ENCODE data around the gene EBF3.

The EBF3 gene

GRCh38 chr10:129899276-129900130 lies 64.6 kb downstream of the EBF3 start:
- Histone ChIP-seq H3K4me1 (ENCODE audit: low read depth, poor library complexity, severe bottlenecking) (no peaks in the 10 kb centered on the region), H3K36me3 (ENCODE audit: insufficient read depth) (no peaks in the 10 kb centered on the region), H3K27ac (no peak overlapping the region), H3K9ac (no peak overlapping the region), H3K27me3 (ENCODE audit: insufficient read depth, low read depth) (no peaks in the 10 kb centered on the region), H3K4me2 (no peak overlapping the region), H3K79me2 (ENCODE audit: insufficient read depth, low read depth) (no peaks in the 10 kb centered on the region), H3K4me3 (IDR thresholded peaks at IDR 0.05; ENCODE audit: insufficient read depth, low read depth, low read length) (no peak overlapping the region), H4K20me1 (ENCODE audit: insufficient read depth) (no peaks in the 10 kb centered on the region), H2AFZ (ENCODE audit: low read depth) (no peak overlapping the region)
- no peak for TF ChIP-seq CTCF (conservative IDR thresholded peaks at IDR 0.05; ENCODE audit: low read depth, low read length)

DNA sequence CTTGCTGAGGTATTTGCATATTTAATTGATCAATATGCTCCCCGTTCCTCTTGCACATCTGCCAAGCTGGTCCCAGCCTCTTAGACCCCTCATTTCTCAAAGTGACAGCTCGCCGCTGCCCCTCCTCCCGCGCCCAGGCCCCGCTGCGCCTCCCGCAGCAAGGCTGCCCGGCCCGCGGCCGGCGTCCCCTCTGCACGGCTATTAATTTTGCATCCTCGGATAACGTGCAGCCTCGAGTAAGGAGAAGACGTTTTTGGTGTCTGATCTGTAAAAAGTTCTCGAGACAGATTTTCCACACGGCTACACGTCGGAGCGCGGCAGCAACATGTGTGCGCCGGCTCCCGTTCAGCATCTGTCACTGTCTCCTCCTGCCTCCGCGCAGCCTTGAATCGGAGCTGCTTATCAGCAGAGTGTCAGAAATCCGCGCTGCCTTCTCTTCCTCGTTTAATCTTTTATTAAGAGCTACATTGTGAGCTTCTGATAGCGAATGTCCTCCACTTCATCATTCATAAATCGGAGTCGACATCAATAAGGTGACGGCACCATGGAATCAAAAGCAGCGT lies 65.3 kb downstream of the EBF3 start:
- H3K4me2 ChIP-seq: no peak overlapping the region
- H3K9ac ChIP-seq: no peak overlapping the region
- H3K4me1 ChIP-seq (ENCODE audit: low read depth, poor library complexity, severe bottlenecking): no peaks in the 10 kb centered on the region
- no peaks in the 10 kb centered on the region for H3K36me3 ChIP-seq (ENCODE audit: insufficient read depth)
- no peaks in the 10 kb centered on the region for H3K27me3 ChIP-seq (ENCODE audit: insufficient read depth, low read depth)
- no peak for TF ChIP-seq CTCF (conservative IDR thresholded peaks at IDR 0.05; ENCODE audit: low read depth, low read length)
- no peaks in the 10 kb centered on the region for H4K20me1 ChIP-seq (ENCODE audit: insufficient read depth)
- H2AFZ ChIP-seq (ENCODE audit: low read depth): no peak overlapping the region
- H3K4me3 ChIP-seq (IDR thresholded peaks at IDR 0.05; ENCODE audit: insufficient read depth, low read depth, low read length): no peak overlapping the region
- H3K79me2 ChIP-seq (ENCODE audit: insufficient read depth, low read depth): no peaks in the 10 kb centered on the region
- no peak overlapping the region for H3K27ac ChIP-seq

- no peak overlapping the region for H3K4me3 ChIP-seq (IDR thresholded peaks at IDR 0.05; ENCODE audit: insufficient read depth, low read depth, low read length)
- H3K4me2 ChIP-seq: no peak overlapping the region
- TF ChIP-seq CTCF (conservative IDR thresholded peaks at IDR 0.05; ENCODE audit: low read depth, low read length): no peak
- no peak overlapping the region for H3K27ac ChIP-seq
- H3K4me1 ChIP-seq (ENCODE audit: low read depth, poor library complexity, severe bottlenecking): no peaks in the 10 kb centered on the region
- H3K79me2 ChIP-seq (ENCODE audit: insufficient read depth, low read depth): no peaks in the 10 kb centered on the region
- H3K9ac ChIP-seq: no peak overlapping the region
- H4K20me1 ChIP-seq (ENCODE audit: insufficient read depth): no peaks in the 10 kb centered on the region
- no peaks in the 10 kb centered on the region for H3K27me3 ChIP-seq (ENCODE audit: insufficient read depth, low read depth)
- H3K36me3 ChIP-seq (ENCODE audit: insufficient read depth): no peaks in the 10 kb centered on the region
- no peak overlapping the region for H2AFZ ChIP-seq (ENCODE audit: low read depth)
These were observed 66.0 kb downstream of the EBF3 start for GRCh38 chr10:129897871-129898626.

- Histone ChIP-seq H2AFZ (ENCODE audit: low read depth) (no peak overlapping the region), H3K27ac (no peak overlapping the region), H3K4me2 (no peak overlapping the region), H3K4me3 (IDR thresholded peaks at IDR 0.05; ENCODE audit: insufficient read depth, low read depth, low read length) (no peak overlapping the region), H3K9ac (no peak overlapping the region), H3K36me3 (ENCODE audit: insufficient read depth) (no peaks in the 10 kb centered on the region), H3K79me2 (ENCODE audit: insufficient read depth, low read depth) (no peaks in the 10 kb centered on the region), H4K20me1 (ENCODE audit: insufficient read depth) (no peaks in the 10 kb centered on the region), H3K27me3 (ENCODE audit: insufficient read depth, low read depth) (no peaks in the 10 kb centered on the region), H3K4me1 (ENCODE audit: low read depth, poor library complexity, severe bottlenecking) (no peaks in the 10 kb centered on the region)
- no peak for TF ChIP-seq CTCF (conservative IDR thresholded peaks at IDR 0.05; ENCODE audit: low read depth, low read length)
These were observed 67.2 kb downstream of the EBF3 start for GRCh38 chr10:129896860-129897200.

Data from KMS-11 (cell line).